ENCODE measurements around the gene DUOX2. TPM values are rescaled to one million over a fixed set of nuclear protein-coding genes. Genes with fewer than 3 reads are reported as not detected.

Gene DUOX2
- total RNA-seq, 2 donors from 2014 or later, result 0.11 to 0.13 TPM

DNA sequence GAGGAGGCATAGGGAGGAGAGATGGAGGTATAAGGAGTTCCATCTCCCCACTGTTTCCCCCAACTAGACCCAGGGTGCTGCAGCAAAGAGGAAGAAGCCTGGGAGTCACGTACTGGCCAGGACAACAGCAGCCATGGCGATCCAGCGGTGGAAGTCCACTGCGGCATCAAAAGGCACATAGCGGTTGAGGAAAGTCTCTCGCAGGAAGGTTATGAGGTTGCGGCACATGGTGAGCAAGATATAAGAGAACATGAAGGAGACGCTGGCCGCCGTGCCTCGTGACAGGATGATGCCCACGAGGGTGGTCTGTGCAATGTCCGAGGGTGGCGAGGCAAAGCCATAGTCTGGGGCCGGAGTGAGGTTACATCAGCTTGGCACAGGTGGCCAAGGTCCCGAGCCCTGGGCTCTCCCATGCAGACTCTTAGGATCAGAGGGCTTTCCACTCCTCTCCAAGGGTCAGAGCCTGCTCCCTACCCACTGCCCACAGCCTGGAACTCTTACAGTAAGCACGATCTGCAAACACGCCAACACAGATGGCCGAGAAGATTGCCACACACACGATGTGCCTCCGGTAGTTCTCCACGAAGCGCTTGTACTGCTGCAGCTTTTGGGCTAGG lies 14.3 kb downstream of the DUOX2 start:
- Mint-ChIP-seq H3K27ac (no peak overlapping the region), H3K27me3 (ENCODE audit: insufficient read depth) (peaks cover 38% of the 10 kb centered on the region), H3K4me3 (no peak overlapping the region), H3K36me3 (ENCODE audit: low read depth) (no peaks in the 10 kb centered on the region), H3K4me1 (peaks cover 7% of the 10 kb centered on the region), H3K9me3 (no peaks in the 10 kb centered on the region)
- Histone ChIP-seq H3K27me3 (ENCODE audit: control insufficient read depth, insufficient read depth, low read length, poor library complexity, severe bottlenecking) (peaks cover 56% of the 10 kb centered on the region), H3K27ac (ENCODE audit: low read depth, low read length) (no peak overlapping the region), H3K4me3 (ENCODE audit: low read length) (no peak overlapping the region), H3K9ac (ENCODE audit: extremely low read depth, low read length, poor library complexity, severe bottlenecking) (no peak overlapping the region), H3K36me3 (ENCODE audit: control insufficient read depth, insufficient read depth, low read length) (no peaks in the 10 kb centered on the region), H3K4me1 (ENCODE audit: control insufficient read depth, insufficient read depth, low read length) (no peaks in the 10 kb centered on the region), H3K9me3 (ENCODE audit: control insufficient read depth, low read length) (no peaks in the 10 kb centered on the region)
- no peak for DNase-seq
- 90 to 94% methylated on average over 23 of the region's 23 CpGs for WGBS, 2 experiments (ENCODE audit: insufficient coverage in 1 of 2, insufficient read length in 1 of 2)
- TF ChIP-seq CTCF (conservative IDR thresholded peaks at IDR 0.05), result no peak

DNA sequence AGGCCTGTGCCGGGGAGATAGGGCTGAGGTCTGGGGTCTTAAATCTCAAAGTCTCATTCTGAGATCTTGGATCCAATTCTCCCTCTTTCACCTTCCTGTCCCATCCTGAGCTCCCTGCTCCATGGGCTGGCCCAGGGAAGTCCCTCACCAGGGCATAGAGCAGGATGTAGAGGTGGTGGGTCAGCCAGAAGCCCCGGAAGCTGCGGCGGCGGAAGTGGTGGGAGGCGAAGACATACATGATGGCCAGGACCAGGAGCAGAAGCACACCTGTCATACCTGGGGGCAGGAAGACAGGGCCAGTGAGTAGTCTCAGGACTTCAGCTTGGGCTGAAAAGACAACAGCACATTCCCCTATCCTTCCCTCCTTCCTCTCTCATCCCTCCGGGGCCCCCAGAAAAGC lies 16.5 kb downstream of the DUOX2 start:
- Mint-ChIP-seq H3K9me3 (no peaks in the 10 kb centered on the region), H3K4me3 (no peak overlapping the region), H3K36me3 (ENCODE audit: low read depth) (no peaks in the 10 kb centered on the region), H3K27me3 (ENCODE audit: insufficient read depth) (peaks cover 48% of the 10 kb centered on the region), H3K4me1 (peaks cover 7% of the 10 kb centered on the region), H3K27ac (no peak overlapping the region)
- H3K36me3 ChIP-seq (ENCODE audit: control insufficient read depth, insufficient read depth, low read length), result no peaks in the 10 kb centered on the region
- no peak for TF ChIP-seq CTCF (conservative IDR thresholded peaks at IDR 0.05)
- peaks cover 78% of the 10 kb centered on the region for H3K27me3 ChIP-seq (ENCODE audit: control insufficient read depth, insufficient read depth, low read length, poor library complexity, severe bottlenecking)
- no peak overlapping the region for H3K4me3 ChIP-seq (ENCODE audit: low read length)
- no peak overlapping the region for H3K9ac ChIP-seq (ENCODE audit: extremely low read depth, low read length, poor library complexity, severe bottlenecking)
- no peaks in the 10 kb centered on the region for H3K4me1 ChIP-seq (ENCODE audit: control insufficient read depth, insufficient read depth, low read length)
- H3K27ac ChIP-seq (ENCODE audit: low read depth, low read length), result no peak overlapping the region
- no peak for DNase-seq
- WGBS, 2 experiments (ENCODE audit: insufficient coverage in 1 of 2, insufficient read length in 1 of 2), result 92 to 97% methylated on average over 5 to 7 of the region's 7 CpGs
- no peaks in the 10 kb centered on the region for H3K9me3 ChIP-seq (ENCODE audit: control insufficient read depth, low read length)

GRCh38 chr15:45095661-45096060 lies 18.3 kb downstream of the DUOX2 start:
- no peaks in the 10 kb centered on the region for H3K9me3 Mint-ChIP-seq
- no peaks in the 10 kb centered on the region for H3K4me1 ChIP-seq (ENCODE audit: control insufficient read depth, insufficient read depth, low read length)
- no peaks in the 10 kb centered on the region for H3K9me3 ChIP-seq (ENCODE audit: control insufficient read depth, low read length)
- H3K27me3 Mint-ChIP-seq (ENCODE audit: insufficient read depth), result peaks cover 66% of the 10 kb centered on the region
- H3K4me1 Mint-ChIP-seq, result no peaks in the 10 kb centered on the region
- no peak for TF ChIP-seq CTCF (conservative IDR thresholded peaks at IDR 0.05)
- 92 to 94% methylated on average over 9 to 11 of the region's 11 CpGs for WGBS, 2 experiments (ENCODE audit: insufficient coverage in 1 of 2, insufficient read length in 1 of 2)
- H3K27ac Mint-ChIP-seq, result no peak overlapping the region
- H3K36me3 ChIP-seq (ENCODE audit: control insufficient read depth, insufficient read depth, low read length), result no peaks in the 10 kb centered on the region
- no peak overlapping the region for H3K4me3 ChIP-seq (ENCODE audit: low read length)
- H3K4me3 Mint-ChIP-seq, result no peak overlapping the region
- no peak overlapping the region for H3K27ac ChIP-seq (ENCODE audit: low read depth, low read length)
- no peak overlapping the region for H3K9ac ChIP-seq (ENCODE audit: extremely low read depth, low read length, poor library complexity, severe bottlenecking)
- H3K36me3 Mint-ChIP-seq (ENCODE audit: low read depth), result no peaks in the 10 kb centered on the region
- no peak for DNase-seq
- H3K27me3 ChIP-seq (ENCODE audit: control insufficient read depth, insufficient read depth, low read length, poor library complexity, severe bottlenecking), result peaks cover 88% of the 10 kb centered on the region
